Neural cell (in vitro differentiated cells): ENCODE data around the gene GRAMD1C. TPM values are rescaled to one million over a fixed set of nuclear protein-coding genes. Genes with fewer than 3 reads are reported as not detected.

Experiments used
- H2AFZ ChIP-seq: fragments of 200-600, 300-800 bp; sonication (generic), shearing (Covaris generic); 2 replicates; pipeline ENCODE4 v1.6.0; 2014; ENCODE audit warnings: low read depth, mild to moderate bottlenecking, antibody characterized with exemption, low read length, moderate library complexity
- H3F3A ChIP-seq: fragments of 200-600 bp; shearing (Covaris generic); 2 replicates; pipeline ENCODE4 v1.6.1; 2016; ENCODE audit warnings: mild to moderate bottlenecking, moderate library complexity, mixed read lengths, antibody characterized with exemption, low read length; ENCODE audit not compliant: insufficient read depth, poor library complexity, severe bottlenecking
- H3K27ac ChIP-seq: fragments of 200-600, 300-800 bp; sonication (generic), shearing (Covaris generic); 2 replicates; pipeline ENCODE4 v1.5.1; 2014; ENCODE audit warnings: mild to moderate bottlenecking, low read length, moderate library complexity
- H3K27me3 ChIP-seq: fragments of 300-800, 200-600 bp; sonication (generic), shearing (Covaris generic); 2 replicates; pipeline ENCODE4 v1.6.0; 2014; ENCODE audit warnings: mild to moderate bottlenecking, low read depth, low read length, moderate library complexity; ENCODE audit not compliant: insufficient read depth
- H3K36me3 ChIP-seq: fragments of 300-800, 200-600 bp; sonication (generic), shearing (Covaris generic); 2 replicates; pipeline ENCODE4 v1.5.1; 2014; ENCODE audit warnings: mild to moderate bottlenecking, antibody characterized with exemption, low read length, moderate library complexity; ENCODE audit not compliant: insufficient read depth
- H3K4me2 ChIP-seq: fragments of 300-800, 200-600 bp; sonication (generic), shearing (Covaris generic); 2 replicates; pipeline ENCODE4 v1.6.0; 2014; ENCODE audit warnings: mild to moderate bottlenecking, low read length
- H3K4me3 ChIP-seq: fragments of 300-800, 200-600 bp; sonication (generic), shearing (Covaris generic); 2 replicates; pipeline ENCODE4 v1.5.1; 2014; ENCODE audit warnings: mild to moderate bottlenecking, low read length, moderate library complexity
- H3K79me2 ChIP-seq: fragments of 200-600 bp; shearing (Covaris generic); replicated peaks from 2 replicates; pipeline ENCODE4 v1.6.0; 2014; ENCODE audit warnings: mild to moderate bottlenecking, low read length, moderate library complexity; ENCODE audit not compliant: insufficient read depth
- H3K9ac ChIP-seq: fragments of 300-800, 200-600 bp; sonication (generic), shearing (Covaris generic); 2 replicates; pipeline ENCODE4 v1.6.1; 2016; ENCODE audit warnings: mild to moderate bottlenecking, low read length, mixed read lengths
- H3K9me2 ChIP-seq: fragments of 200-600 bp; shearing (Covaris generic); 2 replicates; pipeline ENCODE4 v1.6.1; 2016; ENCODE audit warnings: mild to moderate bottlenecking, low read length, mixed read lengths; ENCODE audit not compliant: insufficient read depth
- H3K9me3 ChIP-seq: fragments of 200-600, 300-800 bp; sonication (generic), shearing (Covaris generic); 2 replicates; pipeline ENCODE4 v1.6.1; 2016; ENCODE audit warnings: mild to moderate bottlenecking, mixed run types, low read length, moderate library complexity, mixed read lengths
- H4K20me1 ChIP-seq: fragments of 200-600 bp; shearing (Covaris generic); 2 replicates; pipeline ENCODE4 v1.6.1; 2016; ENCODE audit warnings: mild to moderate bottlenecking, mixed run types; ENCODE audit not compliant: insufficient read depth
- EP300 ChIP-seq: fragments of 450-650 bp; conservative IDR thresholded peaks from 2 replicates; pipeline ENCODE4 v1.6.1; 2014; ENCODE audit warnings: antibody characterized with exemption, mild to moderate bottlenecking, moderate library complexity; ENCODE audit not compliant: poor library complexity, severe bottlenecking
- EZH2 ChIP-seq: fragments of 200-600, 300-800 bp; shearing (Covaris generic), sonication (generic); IDR thresholded peaks from 2 replicates; pipeline ENCODE4 v1.6.1; 2014; ENCODE audit warnings: antibody characterized with exemption, low read length, borderline replicate concordance, mild to moderate bottlenecking; ENCODE audit not compliant: insufficient read depth, poor library complexity, severe bottlenecking
- MXI1 ChIP-seq: fragments of 450-650 bp; conservative IDR thresholded peaks from 2 replicates; pipeline ENCODE4 v1.6.1; 2014; ENCODE audit warnings: antibody characterized with exemption, mild to moderate bottlenecking; ENCODE audit not compliant: poor library complexity, severe bottlenecking
- POLR2AphosphoS5 ChIP-seq: IDR thresholded peaks from 2 replicates; pipeline ENCODE4 v1.6.1; 2012
- RAD21 ChIP-seq: fragments of 450-650 bp; conservative IDR thresholded peaks from 2 replicates; pipeline ENCODE4 v1.6.1; 2014; ENCODE audit warnings: antibody characterized with exemption, mild to moderate bottlenecking, moderate library complexity
- REST ChIP-seq: IDR thresholded peaks from 2 replicates; pipeline ENCODE4 v1.6.1; 2012; ENCODE audit warnings: borderline replicate concordance
- SMC3 ChIP-seq: fragments of 450-650 bp; conservative IDR thresholded peaks from 2 replicates; pipeline ENCODE4 v1.6.1; 2014; ENCODE audit warnings: antibody characterized with exemption, mild to moderate bottlenecking, moderate library complexity; ENCODE audit not compliant: poor library complexity
- TAF1 ChIP-seq: IDR thresholded peaks from 2 replicates; pipeline ENCODE4 v1.6.1; 2012; ENCODE audit warnings: low read depth
- polyA plus RNA-seq: library from polyadenylated mRNA; depleted of rRNA; stranded (reverse); fragments of >200 nt; gene quantifications from 2 replicates; pipeline ENCODE4 v1.2.3, GENCODE V29; 2014
- TF ChIP-seq, protein P1 (sequence below): fragments of 450-650 bp; IDR thresholded peaks from 2 replicates; pipeline ENCODE4 v1.5.1; 2014; ENCODE audit warnings: antibody characterized with exemption, mild to moderate bottlenecking, moderate library complexity; ENCODE audit not compliant: poor library complexity, severe bottlenecking

Gene GRAMD1C
- polyA plus RNA-seq, 1 donor from 2014 or later, result 31.0 TPM

GRCh38 chr3:113828600-113828999 is 10.0 kb upstream of the GRAMD1C start:
- no peaks in the 10 kb centered on the region for H3K27me3 ChIP-seq
- H3K4me2 ChIP-seq, result no peak overlapping the region
- H2AFZ ChIP-seq, result no peak overlapping the region
- no peaks in the 10 kb centered on the region for H3K9me2 ChIP-seq
- H3K27ac ChIP-seq, result no peak overlapping the region
- TF ChIP-seq EP300 (no peak), REST (no peak), TAF1 (no peak), SMC3 (no peak), MXI1 (no peak), EZH2 (no peak), POLR2AphosphoS5 (no peak), RAD21 (no peak)
- TF ChIP-seq, protein P1, sequence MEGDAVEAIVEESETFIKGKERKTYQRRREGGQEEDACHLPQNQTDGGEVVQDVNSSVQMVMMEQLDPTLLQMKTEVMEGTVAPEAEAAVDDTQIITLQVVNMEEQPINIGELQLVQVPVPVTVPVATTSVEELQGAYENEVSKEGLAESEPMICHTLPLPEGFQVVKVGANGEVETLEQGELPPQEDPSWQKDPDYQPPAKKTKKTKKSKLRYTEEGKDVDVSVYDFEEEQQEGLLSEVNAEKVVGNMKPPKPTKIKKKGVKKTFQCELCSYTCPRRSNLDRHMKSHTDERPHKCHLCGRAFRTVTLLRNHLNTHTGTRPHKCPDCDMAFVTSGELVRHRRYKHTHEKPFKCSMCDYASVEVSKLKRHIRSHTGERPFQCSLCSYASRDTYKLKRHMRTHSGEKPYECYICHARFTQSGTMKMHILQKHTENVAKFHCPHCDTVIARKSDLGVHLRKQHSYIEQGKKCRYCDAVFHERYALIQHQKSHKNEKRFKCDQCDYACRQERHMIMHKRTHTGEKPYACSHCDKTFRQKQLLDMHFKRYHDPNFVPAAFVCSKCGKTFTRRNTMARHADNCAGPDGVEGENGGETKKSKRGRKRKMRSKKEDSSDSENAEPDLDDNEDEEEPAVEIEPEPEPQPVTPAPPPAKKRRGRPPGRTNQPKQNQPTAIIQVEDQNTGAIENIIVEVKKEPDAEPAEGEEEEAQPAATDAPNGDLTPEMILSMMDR, result no peak
- H4K20me1 ChIP-seq, result no peaks in the 10 kb centered on the region
- H3K4me3 ChIP-seq, result no peak overlapping the region
- no peaks in the 10 kb centered on the region for H3K36me3 ChIP-seq
- no peaks in the 10 kb centered on the region for H3K9me3 ChIP-seq
- no peaks in the 10 kb centered on the region for H3F3A ChIP-seq
- no peaks in the 10 kb centered on the region for H3K79me2 ChIP-seq
- no peak overlapping the region for H3K9ac ChIP-seq

GRCh38 chr3:113829576-113830354 is 8.8 kb upstream of the GRAMD1C start:
- no peaks in the 10 kb centered on the region for H3K79me2 ChIP-seq
- H3K9me2 ChIP-seq, result no peaks in the 10 kb centered on the region
- no peaks in the 10 kb centered on the region for H3F3A ChIP-seq
- no peak overlapping the region for H2AFZ ChIP-seq
- no peaks in the 10 kb centered on the region for H3K27me3 ChIP-seq
- H4K20me1 ChIP-seq, result no peaks in the 10 kb centered on the region
- TF ChIP-seq TAF1 (no peak), EP300 (no peak), EZH2 (no peak), MXI1 (no peak), POLR2AphosphoS5 (no peak), SMC3 (no peak), RAD21 (no peak), REST (no peak)
- TF ChIP-seq, protein P1, result no peak
- no peak overlapping the region for H3K4me3 ChIP-seq
- H3K9me3 ChIP-seq, result no peaks in the 10 kb centered on the region
- no peaks in the 10 kb centered on the region for H3K36me3 ChIP-seq
- no peak overlapping the region for H3K4me2 ChIP-seq
- no peak overlapping the region for H3K27ac ChIP-seq
- H3K9ac ChIP-seq, result no peak overlapping the region
